Loucy (cell line): Measurements from ENCODE around the gene TMEM208.

Experiments
- H2AFZ ChIP-seq: fragments of 200-600 bp; sonication (generic); 2 replicates; pipeline ENCODE4 v1.6.0; 2016; ENCODE audit warnings: antibody characterized with exemption, mild to moderate bottlenecking, low read length, moderate library complexity
- H3F3A ChIP-seq: fragments of 200-600 bp; 2 replicates; pipeline ENCODE4 v1.6.0; 2016; ENCODE audit warnings: antibody characterized with exemption, low read depth, mild to moderate bottlenecking
- H3K27me3 ChIP-seq: fragments of 200-600 bp; sonication (generic); 2 replicates; pipeline ENCODE4 v1.6.1; 2014; ENCODE audit warnings: low read length, mild to moderate bottlenecking; ENCODE audit not compliant: insufficient read depth, poor library complexity, severe bottlenecking
- H3K36me3 ChIP-seq: fragments of 200-600 bp; sonication (generic); 2 replicates; pipeline ENCODE4 v1.6.1; 2016; ENCODE audit warnings: low read length; ENCODE audit not compliant: insufficient read depth
- H3K4me1 ChIP-seq: fragments of 200-600 bp; sonication (generic); 2 replicates; pipeline ENCODE4 v1.5.1; 2014; ENCODE audit warnings: low read length, mild to moderate bottlenecking; ENCODE audit not compliant: insufficient read depth, poor library complexity, severe bottlenecking
- H3K4me2 ChIP-seq: fragments of 200-600 bp; sonication (generic); 2 replicates; pipeline ENCODE4 v1.6.0; 2014; ENCODE audit warnings: antibody characterized with exemption, low read length, low read depth, mild to moderate bottlenecking; ENCODE audit not compliant: poor library complexity, severe bottlenecking
- H3K4me3 ChIP-seq: fragments of 200-600 bp; sonication (generic); 2 replicates; pipeline ENCODE4 v1.5.1; 2014; ENCODE audit warnings: low read length, mild to moderate bottlenecking, mixed read lengths; ENCODE audit not compliant: poor library complexity, severe bottlenecking
- H3K79me2 ChIP-seq: fragments of 200-600 bp; sonication (generic); 2 replicates; pipeline ENCODE4 v1.6.1; 2014; ENCODE audit warnings: low read length; ENCODE audit not compliant: insufficient read depth
- H3K9ac ChIP-seq: fragments of 200-600 bp; sonication (generic); 2 replicates; pipeline ENCODE4 v1.6.0; 2014; ENCODE audit warnings: mild to moderate bottlenecking, low read depth, low read length, moderate library complexity; ENCODE audit not compliant: poor library complexity, severe bottlenecking
- H3K9me2 ChIP-seq: fragments of 200-600 bp; sonication (generic); replicated peaks from 2 replicates; pipeline ENCODE4 v1.6.1; 2016; ENCODE audit warnings: low read depth, low read length, mixed read lengths
- H3K9me3 ChIP-seq: fragments of 200-600 bp; sonication (generic); 2 replicates; pipeline ENCODE4 v1.6.1; 2014; ENCODE audit warnings: mild to moderate bottlenecking, antibody characterized with exemption, low read length, low read depth; ENCODE audit not compliant: insufficient read depth
- H4K20me1 ChIP-seq: fragments of 200-600 bp; sonication (generic); 2 replicates; pipeline ENCODE4 v1.6.0; 2014; ENCODE audit warnings: antibody characterized with exemption, low read length, mild to moderate bottlenecking; ENCODE audit not compliant: insufficient read depth, poor library complexity, severe bottlenecking
- CTCF ChIP-seq: fragments of 200-600 bp; sonication (generic); conservative IDR thresholded peaks from 2 replicates; pipeline ENCODE4 v1.5.1; 2014; ENCODE audit warnings: mild to moderate bottlenecking, antibody characterized with exemption, low read length
- EZH2phosphoT487 ChIP-seq: fragments of 200-600 bp; IDR thresholded peaks from 2 replicates; pipeline ENCODE4 v1.6.1; 2018; ENCODE audit warnings: antibody characterized with exemption, mild to moderate bottlenecking, moderate library complexity, borderline replicate concordance

Gene TMEM208

GRCh38 chr16:67256701-67257230 lies 29.8 kb downstream of the TMEM208 start:
- H3K4me1 ChIP-seq, result no peaks in the 10 kb centered on the region
- no peaks in the 10 kb centered on the region for H3K79me2 ChIP-seq
- no peaks in the 10 kb centered on the region for H3F3A ChIP-seq
- no peak overlapping the region for H3K4me3 ChIP-seq
- H3K27me3 ChIP-seq, result no peaks in the 10 kb centered on the region
- H3K4me2 ChIP-seq, result no peak overlapping the region
- TF ChIP-seq CTCF, result no peak
- no peak for TF ChIP-seq EZH2phosphoT487
- H3K36me3 ChIP-seq, result no peaks in the 10 kb centered on the region
- H4K20me1 ChIP-seq, result no peaks in the 10 kb centered on the region
- H3K9me2 ChIP-seq, result no peaks in the 10 kb centered on the region
- no peak overlapping the region for H2AFZ ChIP-seq
- H3K9me3 ChIP-seq, result no peaks in the 10 kb centered on the region
- no peak overlapping the region for H3K9ac ChIP-seq

- Histone ChIP-seq H3F3A (no peaks in the 10 kb centered on the region), H2AFZ (no peak overlapping the region)
These were observed 30.7 kb downstream of the TMEM208 start for GRCh38 chr16:67257486-67258160.

GRCh38 chr16:67258161-67258835 lies 31.4 kb downstream of the TMEM208 start:
- Histone ChIP-seq H3K79me2 (no peaks in the 10 kb centered on the region), H3F3A (no peaks in the 10 kb centered on the region), H3K4me1 (no peaks in the 10 kb centered on the region), H3K36me3 (no peaks in the 10 kb centered on the region), H2AFZ (no peak overlapping the region), H4K20me1 (no peaks in the 10 kb centered on the region), H3K9ac (no peak overlapping the region), H3K27me3 (no peaks in the 10 kb centered on the region), H3K4me2 (no peak overlapping the region), H3K9me2 (no peaks in the 10 kb centered on the region), H3K9me3 (no peaks in the 10 kb centered on the region), H3K4me3 (no peak overlapping the region)
- no peak for TF ChIP-seq CTCF
- no peak for TF ChIP-seq EZH2phosphoT487

More at GRCh38 chr16:67257486-67258160, 30.7 kb downstream of the TMEM208 start:
- no peaks in the 10 kb centered on the region for H3K36me3 ChIP-seq
- H3K4me2 ChIP-seq, result no peak overlapping the region
- no peaks in the 10 kb centered on the region for H3K4me1 ChIP-seq
- no peaks in the 10 kb centered on the region for H3K9me2 ChIP-seq
- no peak overlapping the region for H3K4me3 ChIP-seq
- H3K79me2 ChIP-seq, result no peaks in the 10 kb centered on the region
- no peaks in the 10 kb centered on the region for H3K9me3 ChIP-seq
- H3K27me3 ChIP-seq, result no peaks in the 10 kb centered on the region
- TF ChIP-seq EZH2phosphoT487, result no peak
- TF ChIP-seq CTCF, result no peak
- H3K9ac ChIP-seq, result no peak overlapping the region
- H4K20me1 ChIP-seq, result no peaks in the 10 kb centered on the region
